H9 (cell line): Measurements from ENCODE around the gene ALKBH5. TPM values are rescaled to one million over a fixed set of nuclear protein-coding genes. Genes with fewer than 3 reads are reported as not detected.

Experiments
- DNase-seq: peaks from one replicate; pipeline ENCODE4 v3.0.0-alpha.2; 2017
- H2AFZ ChIP-seq: one replicate; pipeline ENCODE4 v1.6.1; 2013; ENCODE audit warnings: mild to moderate bottlenecking, low read length, control low read depth, moderate library complexity
- H2AK5ac ChIP-seq: 2 replicates; pipeline ENCODE4 v1.6.1; 2013; ENCODE audit warnings: low read length, control low read depth, mixed read lengths; ENCODE audit not compliant: insufficient read length
- H2BK120ac ChIP-seq: one replicate; pipeline ENCODE4 v1.6.1; 2013; ENCODE audit warnings: low read depth, mild to moderate bottlenecking, low read length, control low read depth, inconsistent platforms; ENCODE audit not compliant: poor library complexity, severe bottlenecking
- H2BK12ac ChIP-seq: 2 replicates; pipeline ENCODE4 v1.6.1; 2013; ENCODE audit warnings: low read length, control low read depth, mixed read lengths, low read depth; ENCODE audit not compliant: insufficient read length
- H2BK15ac ChIP-seq: 2 replicates; pipeline ENCODE4 v1.6.1; 2013; ENCODE audit warnings: low read depth, low read length, control low read depth
- H2BK20ac ChIP-seq: one replicate; pipeline ENCODE4 v1.6.1; 2013; ENCODE audit warnings: low read depth, mild to moderate bottlenecking, low read length, control low read depth, inconsistent platforms; ENCODE audit not compliant: poor library complexity, severe bottlenecking
- H2BK5ac ChIP-seq: 2 replicates; pipeline ENCODE4 v1.6.1; 2013; ENCODE audit warnings: low read length, control low read depth, mixed read lengths; ENCODE audit not compliant: insufficient read length
- H3K14ac ChIP-seq: 2 replicates; pipeline ENCODE4 v1.6.1; 2013; ENCODE audit warnings: low read length, control low read depth; ENCODE audit not compliant: insufficient read depth
- H3K18ac ChIP-seq: 2 replicates; pipeline ENCODE4 v1.6.1; 2013; ENCODE audit warnings: low read depth, mild to moderate bottlenecking, mixed read lengths, low read length, control low read depth; ENCODE audit not compliant: insufficient read length
- H3K23ac ChIP-seq: 2 replicates; pipeline ENCODE4 v1.6.1; 2013; ENCODE audit warnings: low read length, control low read depth, mixed read lengths, low read depth; ENCODE audit not compliant: insufficient read length
- H3K23me2 ChIP-seq: 2 replicates; pipeline ENCODE4 v1.6.1; 2013; ENCODE audit warnings: low read depth, mild to moderate bottlenecking, mixed read lengths, low read length, control low read depth; ENCODE audit not compliant: insufficient read length, poor library complexity, severe bottlenecking
- H3K27ac ChIP-seq: 2 replicates; pipeline ENCODE4 v1.5.1; 2013; ENCODE audit warnings: low read length, control low read depth, mixed read lengths, low read depth; ENCODE audit not compliant: insufficient read length
- H3K27me3 ChIP-seq: 2 replicates; pipeline ENCODE4 v1.6.1; 2013; ENCODE audit warnings: low read length, control low read depth, inconsistent platforms; ENCODE audit not compliant: insufficient read depth
- H3K4ac ChIP-seq: 2 replicates; pipeline ENCODE4 v1.6.1; 2013; ENCODE audit warnings: low read depth, mild to moderate bottlenecking, control low read depth, inconsistent platforms, low read length, moderate library complexity
- H3K4me1 ChIP-seq: 2 replicates; pipeline ENCODE4 v1.6.1; 2013; ENCODE audit warnings: low read length, control low read depth, inconsistent platforms; ENCODE audit not compliant: insufficient read depth
- H3K4me2 ChIP-seq: 2 replicates; pipeline ENCODE4 v1.6.1; 2013; ENCODE audit warnings: low read length, control low read depth, mixed read lengths; ENCODE audit not compliant: insufficient read length, insufficient read depth
- H3K56ac ChIP-seq: 2 replicates; pipeline ENCODE4 v1.6.1; 2013; ENCODE audit warnings: low read depth, mild to moderate bottlenecking, mixed read lengths, low read length, control low read depth; ENCODE audit not compliant: insufficient read length
- H3K79me1 ChIP-seq: 2 replicates; pipeline ENCODE4 v1.6.1; 2013; ENCODE audit warnings: low read depth, mild to moderate bottlenecking, moderate library complexity, low read length, control low read depth, inconsistent platforms; ENCODE audit not compliant: insufficient read depth, poor library complexity, severe bottlenecking
- H3K79me2 ChIP-seq: 2 replicates; pipeline ENCODE4 v1.6.1; 2013; ENCODE audit warnings: low read length, control low read depth, inconsistent platforms; ENCODE audit not compliant: insufficient read depth
- H3K9ac ChIP-seq: 2 replicates; pipeline ENCODE4 v1.6.1; 2013; ENCODE audit warnings: low read length, control low read depth, mixed read lengths; ENCODE audit not compliant: insufficient read length; ENCODE audit errors: extremely low read depth
- H3K9me3 ChIP-seq: one replicate; pipeline ENCODE4 v1.6.1; 2013; ENCODE audit warnings: low read depth, low read length, inconsistent platforms; ENCODE audit not compliant: control insufficient read depth
- H3T11ph ChIP-seq: one replicate; pipeline ENCODE4 v1.6.1; 2013; ENCODE audit warnings: mild to moderate bottlenecking, low read length, control low read depth, inconsistent platforms
- H4K20me1 ChIP-seq: one replicate; pipeline ENCODE4 v1.6.1; 2013; ENCODE audit not compliant: control insufficient read depth, insufficient read length, insufficient read depth
- H4K5ac ChIP-seq: 2 replicates; pipeline ENCODE4 v1.6.1; 2013; ENCODE audit warnings: low read depth, mild to moderate bottlenecking, mixed read lengths, low read length, control low read depth; ENCODE audit not compliant: insufficient read length
- H4K8ac ChIP-seq: replicated peaks from 2 replicates; pipeline ENCODE4 v1.6.1; 2013; ENCODE audit warnings: low read length, control low read depth, mixed read lengths, low read depth; ENCODE audit not compliant: insufficient read length
- H4K91ac ChIP-seq: 2 replicates; pipeline ENCODE4 v1.6.1; 2013; ENCODE audit warnings: low read depth, mild to moderate bottlenecking, moderate library complexity, mixed read lengths, low read length, control low read depth; ENCODE audit not compliant: insufficient read length
- H3K27ac Mint-ChIP-seq, 3 experiments: 2 replicates in 2 of 3; 3 replicates in 1 of 3; pipeline ENCODE4 v1.8.0; 2020 to 2021; ENCODE audit warnings: mixed read lengths in 3 of 3, mild to moderate bottlenecking in 1 of 3, moderate library complexity in 1 of 3
- H3K27me3 Mint-ChIP-seq: 2 replicates; pipeline ENCODE4 v1.8.0; 2021; ENCODE audit warnings: low read depth, mild to moderate bottlenecking, moderate library complexity, mixed read lengths
- H3K36me3 Mint-ChIP-seq, 3 experiments: 2 replicates in 2 of 3; 3 replicates in 1 of 3; pipeline ENCODE4 v1.8.0; 2020 to 2021; ENCODE audit warnings: low read depth in 3 of 3, mixed read lengths in 3 of 3; ENCODE audit not compliant: insufficient read depth in 1 of 3
- H3K4me1 Mint-ChIP-seq, 2 experiments: 2 replicates each; pipeline ENCODE4 v1.8.0; 2020; ENCODE audit warnings: mixed read lengths in 2 of 2
- H3K4me3 Mint-ChIP-seq, 2 experiments: 2 replicates in 1 of 2; 3 replicates in 1 of 2; pipeline ENCODE4 v1.8.0; 2020 to 2021; ENCODE audit warnings: mild to moderate bottlenecking in 2 of 2, mixed read lengths in 2 of 2, moderate library complexity in 1 of 2
- H3K9me3 Mint-ChIP-seq, 2 experiments: 2 replicates in 1 of 2; 3 replicates in 1 of 2; pipeline ENCODE4 v1.8.0; 2020; ENCODE audit warnings: mild to moderate bottlenecking in 2 of 2, mixed read lengths in 2 of 2, moderate library complexity in 1 of 2
- WGBS: extraction: QIAGEN DNeasy Blood & Tissue Kit; methylation state at CpG from one replicate; pipeline ENCODE4 v1.1.7; 2013; ENCODE audit warnings: missing lambda C conversion rate, low lambda C conversion rate, mixed read lengths; ENCODE audit not compliant: insufficient read length; ENCODE audit errors: extremely low coverage; 5-methylcytosine and 5-hydroxymethylcytosine counted together
- total RNA-seq: library from RNA; stranded (reverse); gene quantifications from 2 replicates; pipeline ENCODE4 v1.2.1, GENCODE V29; 2021
- TF ChIP-seq, protein P1 (sequence below): fragments of 200-600 bp; sonication (generic); conservative IDR thresholded peaks from 3 replicates; pipeline ENCODE4 v1.8.0; 2021; ENCODE audit warnings: antibody characterized with exemption, mild to moderate bottlenecking

The ALKBH5 gene
- total RNA-seq, 1 experiment from 2014 or later = 89.8 TPM

DNA sequence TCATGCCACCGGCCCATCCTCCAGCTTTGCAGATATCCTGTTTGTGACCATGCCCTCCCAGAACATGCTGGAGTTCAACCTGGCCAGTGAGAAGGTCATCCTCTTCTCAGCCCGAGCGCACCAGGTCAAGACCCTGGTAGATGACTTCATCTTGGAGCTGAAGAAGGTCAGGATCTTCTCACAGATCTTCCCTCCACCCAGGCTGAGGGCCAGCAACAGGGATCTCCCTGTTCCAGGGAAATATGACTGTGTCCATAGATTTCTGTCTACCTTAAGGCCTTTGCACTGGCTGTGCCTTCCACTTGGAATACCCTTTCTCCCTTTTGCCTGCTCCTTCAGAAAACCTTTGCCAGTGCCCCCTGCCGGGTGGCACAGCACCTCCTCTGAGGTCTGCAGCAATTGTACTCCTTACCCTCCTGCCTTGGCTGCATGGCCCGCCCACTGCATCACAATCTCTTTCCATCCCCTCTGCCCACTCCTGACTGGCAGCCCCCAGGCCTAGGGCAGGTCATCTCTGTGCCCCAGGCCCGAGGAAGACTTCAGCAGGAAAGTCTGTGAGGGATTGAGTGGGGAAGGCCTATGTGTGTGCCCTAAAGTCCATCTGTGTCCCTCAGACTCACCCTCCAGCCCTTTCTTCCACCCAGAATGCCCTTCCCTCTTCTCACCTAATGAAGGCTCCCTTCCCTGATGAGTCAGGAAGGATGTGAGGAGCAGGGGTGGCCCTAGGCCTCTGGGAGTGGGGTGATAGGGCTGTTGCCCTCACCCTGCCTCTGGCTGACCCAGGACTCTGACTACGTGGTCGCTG, 27.3 kb upstream of the ALKBH5 start:
- peaks cover 25 to 32% of the 10 kb centered on the region in 2 experiments for H3K4me1 Mint-ChIP-seq
- Histone ChIP-seq H3K23ac (no peak overlapping the region), H2AK5ac (no peak overlapping the region), H2BK120ac (no peak overlapping the region), H3K27ac (no peak overlapping the region), H2AFZ (no peak overlapping the region), H3K14ac (no peak overlapping the region), H2BK5ac (no peak overlapping the region), H2BK12ac (no peak overlapping the region), H3K18ac (no peak overlapping the region), H3K79me1 (no peaks in the 10 kb centered on the region), H2BK20ac (no peak overlapping the region), H4K8ac (no peak overlapping the region), H3K27me3 (no peaks in the 10 kb centered on the region; the same call in 1 of the 2 replicates), H3K23me2 (no peaks in the 10 kb centered on the region), H4K5ac (no peak overlapping the region), H3K4ac (no peak overlapping the region), H3T11ph (no peak overlapping the region), H4K20me1 (no peaks in the 10 kb centered on the region), H3K9me3 (no peaks in the 10 kb centered on the region), H3K4me1 (peaks cover 3% of the 10 kb centered on the region), H3K56ac (no peak overlapping the region), H2BK15ac (no peak overlapping the region), H3K79me2 (no peaks in the 10 kb centered on the region), H4K91ac (no peak overlapping the region), H3K9ac (no peak overlapping the region), H3K4me2 (no peak overlapping the region)
- no CpG with 5 or more reads among the region's 8 CpGs for WGBS
- TF ChIP-seq, protein P1, sequence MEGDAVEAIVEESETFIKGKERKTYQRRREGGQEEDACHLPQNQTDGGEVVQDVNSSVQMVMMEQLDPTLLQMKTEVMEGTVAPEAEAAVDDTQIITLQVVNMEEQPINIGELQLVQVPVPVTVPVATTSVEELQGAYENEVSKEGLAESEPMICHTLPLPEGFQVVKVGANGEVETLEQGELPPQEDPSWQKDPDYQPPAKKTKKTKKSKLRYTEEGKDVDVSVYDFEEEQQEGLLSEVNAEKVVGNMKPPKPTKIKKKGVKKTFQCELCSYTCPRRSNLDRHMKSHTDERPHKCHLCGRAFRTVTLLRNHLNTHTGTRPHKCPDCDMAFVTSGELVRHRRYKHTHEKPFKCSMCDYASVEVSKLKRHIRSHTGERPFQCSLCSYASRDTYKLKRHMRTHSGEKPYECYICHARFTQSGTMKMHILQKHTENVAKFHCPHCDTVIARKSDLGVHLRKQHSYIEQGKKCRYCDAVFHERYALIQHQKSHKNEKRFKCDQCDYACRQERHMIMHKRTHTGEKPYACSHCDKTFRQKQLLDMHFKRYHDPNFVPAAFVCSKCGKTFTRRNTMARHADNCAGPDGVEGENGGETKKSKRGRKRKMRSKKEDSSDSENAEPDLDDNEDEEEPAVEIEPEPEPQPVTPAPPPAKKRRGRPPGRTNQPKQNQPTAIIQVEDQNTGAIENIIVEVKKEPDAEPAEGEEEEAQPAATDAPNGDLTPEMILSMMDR = no peak
- H3K27ac Mint-ChIP-seq = peak overlapping the region in 1 of 3 experiments; percentile 89; a peak in 1 of 7 replicates
- no peak overlapping the region for H3K4me3 Mint-ChIP-seq
- DNase-seq = no peak
- no peaks in the 10 kb centered on the region for H3K36me3 Mint-ChIP-seq
- H3K27me3 Mint-ChIP-seq = no peaks in the 10 kb centered on the region; the same call in 1 of the 2 replicates
- no peaks in the 10 kb centered on the region for H3K9me3 Mint-ChIP-seq
